ENCODE results near the gene CCR7. TPM values are rescaled to one million over a fixed set of nuclear protein-coding genes. Genes with fewer than 3 reads are reported as not detected.

CCR7 gene
- total and polyA plus RNA-seq, 2 of the 4 experiments (the other 2 are of a cell fraction): 0.14 to 0.36 TPM

GRCh38 chr17:40565769-40566409 is 617 bp upstream of the CCR7 start:
- BruUV-seq (replicated peaks): no TSS peak
- Histone ChIP-seq H3K27me3 (ENCODE audit: control insufficient read depth, insufficient read depth, low read length) (peaks cover 42% of the 10 kb centered on the region), H2BK20ac (ENCODE audit: low read depth, low read length) (no peak overlapping the region), H3K4ac (ENCODE audit: low read depth, low read length) (no peak overlapping the region), H3K4me2 (ENCODE audit: low read depth, low read length) (no peak overlapping the region), H4K20me1 (ENCODE audit: insufficient read depth, low read length) (no peaks in the 10 kb centered on the region), H3K9me3 (ENCODE audit: control insufficient read depth, insufficient read depth, low read length) (peaks cover 8% of the 10 kb centered on the region), H3K56ac (ENCODE audit: extremely low read depth, insufficient read depth, low read length) (no peak overlapping the region), H3K9me1 (ENCODE audit: insufficient read depth, low read length) (no peaks in the 10 kb centered on the region), H2AK5ac (ENCODE audit: low read depth, low read length) (no peak overlapping the region), H2AK9ac (replicated peaks; ENCODE audit: low read depth, low read length, poor library complexity) (no peak overlapping the region), H3K27ac (ENCODE audit: insufficient read depth, low read length) (no peak overlapping the region), H4K91ac (ENCODE audit: insufficient read depth, low read depth, low read length) (no peak overlapping the region), H3K23ac (ENCODE audit: low read depth, low read length) (no peak overlapping the region), H2BK120ac (ENCODE audit: low read depth, low read length) (no peak overlapping the region), H3K36me3 (ENCODE audit: control insufficient read depth, insufficient read depth, low read length) (no peaks in the 10 kb centered on the region), H3K4me3 (ENCODE audit: insufficient read depth, low read depth, low read length) (no peak overlapping the region), H4K5ac (ENCODE audit: low read depth, low read length) (no peak overlapping the region), H4K8ac (ENCODE audit: low read depth in 2 of 2, low read length in 2 of 2) (no peak overlapping the region), H3K4me1 (ENCODE audit: control insufficient read depth, insufficient read depth, low read length) (no peaks in the 10 kb centered on the region), H3K14ac (replicated peaks; ENCODE audit: low read depth, low read length) (no peak overlapping the region), H2AFZ (replicated peaks; ENCODE audit: low read length, poor library complexity) (no peak overlapping the region), H3K18ac (ENCODE audit: low read depth, low read length) (no peak overlapping the region), H3K9ac (ENCODE audit: low read depth, low read length) (no peak overlapping the region), H2BK15ac (ENCODE audit: low read depth, low read length) (no peak overlapping the region; the same call in 2 of the 3 replicates), H2BK5ac (ENCODE audit: low read depth, low read length, poor library complexity, severe bottlenecking) (no peak overlapping the region), H3K79me1 (ENCODE audit: low read depth in 1 of 2, low read length in 2 of 2) (no peaks in the 10 kb centered on the region)
- no peak for TF ChIP-seq CEBPB (IDR thresholded peaks at IDR 0.05; ENCODE audit: low read depth, low read length)
- TF ChIP-seq FOS (IDR thresholded peaks at IDR 0.05; ENCODE audit: low read depth, low read length): no peak
- TF ChIP-seq MXI1 (IDR thresholded peaks at IDR 0.05; ENCODE audit: borderline replicate concordance, low read depth, low read length): no peak
- TF ChIP-seq, protein P1, sequence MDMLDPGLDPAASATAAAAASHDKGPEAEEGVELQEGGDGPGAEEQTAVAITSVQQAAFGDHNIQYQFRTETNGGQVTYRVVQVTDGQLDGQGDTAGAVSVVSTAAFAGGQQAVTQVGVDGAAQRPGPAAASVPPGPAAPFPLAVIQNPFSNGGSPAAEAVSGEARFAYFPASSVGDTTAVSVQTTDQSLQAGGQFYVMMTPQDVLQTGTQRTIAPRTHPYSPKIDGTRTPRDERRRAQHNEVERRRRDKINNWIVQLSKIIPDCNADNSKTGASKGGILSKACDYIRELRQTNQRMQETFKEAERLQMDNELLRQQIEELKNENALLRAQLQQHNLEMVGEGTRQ (IDR thresholded peaks at IDR 0.05; ENCODE audit: low read depth, low read length): no peak
- no peak for TF ChIP-seq MAFK (IDR thresholded peaks at IDR 0.05; ENCODE audit: low read depth, low read length)
- TF ChIP-seq SMC3 (IDR thresholded peaks at IDR 0.05; ENCODE audit: low read depth, low read length): no peak
- no peak for TF ChIP-seq BHLHE40 (IDR thresholded peaks at IDR 0.05; ENCODE audit: low read depth, low read length)
- in situ Hi-C loops (cut with MboI; ENCODE audit: low sequenced_read_pairs): no loop called here
- ChIA-PET POLR2A (ENCODE audit: unreplicated experiment) (no interaction called here), CTCF (interaction anchor here (1.5 kb wide), 1 partner anchor 33 kb away, joined by 4 read pairs; no protein-coding TSS in a partner anchor)
- DNase-seq: no peak
- intact Hi-C loops (cut with micrococcal nuclease): no loop called here
- WGBS, 2 experiments (ENCODE audit: extremely low coverage in 2 of 2, insufficient read length in 1 of 2): no CpG with 5 or more reads among the region's 2 CpGs
- no peak for ATAC-seq (ENCODE audit: low read depth)
- dilution Hi-C loops (cut with HindIII; ENCODE audit: low sequenced_read_pairs, unreplicated experiment): no loop called here

Measured in IMR-90 (cell line).